GM12891 (cell line): ENCODE data around the gene FKBP5.
"Not testable (repeated sequence)": the region's sequence is repeated elsewhere in the genome, so short reads cannot be mapped to it uniquely, and the experiment has no call there.

Experiments used
- DNase-seq: peaks from one replicate; pipeline ENCODE4 v3.0.0; 2011; ENCODE audit warnings: low spot score; ENCODE audit not compliant: insufficient read length
- FAIRE-seq: peaks from 2 replicates; lab custom pipeline; 2011; peaks lifted over from hg19 to GRCh38; lab: Jason Lieb, UNC
- PAX5 ChIP-seq: IDR thresholded peaks from 2 replicates; pipeline ENCODE4 v1.6.1; 2011; ENCODE audit warnings: low read length, moderate library complexity, mild to moderate bottlenecking; ENCODE audit not compliant: insufficient read depth, severe bottlenecking
- POLR2A ChIP-seq: IDR thresholded peaks from 2 replicates; pipeline ENCODE4 v1.6.1; 2011; ENCODE audit warnings: low read depth, low read length, control low read depth
- POLR2AphosphoS5 ChIP-seq: IDR thresholded peaks from 2 replicates; pipeline ENCODE4 v1.6.1; 2011; ENCODE audit warnings: low read depth, low read length, control low read depth
- POU2F2 ChIP-seq: IDR thresholded peaks from 2 replicates; pipeline ENCODE4 v1.6.1; 2011; ENCODE audit warnings: low read depth, mild to moderate bottlenecking, control low read depth, low read length, moderate library complexity
- SPI1 ChIP-seq: IDR thresholded peaks from 2 replicates; pipeline ENCODE4 v1.6.1; 2011; ENCODE audit warnings: low read depth, low read length, control low read depth
- TAF1 ChIP-seq: IDR thresholded peaks from 2 replicates; pipeline ENCODE4 v1.6.1; 2011; ENCODE audit warnings: low read depth, low read length, control low read depth

FKBP5 gene

DNA sequence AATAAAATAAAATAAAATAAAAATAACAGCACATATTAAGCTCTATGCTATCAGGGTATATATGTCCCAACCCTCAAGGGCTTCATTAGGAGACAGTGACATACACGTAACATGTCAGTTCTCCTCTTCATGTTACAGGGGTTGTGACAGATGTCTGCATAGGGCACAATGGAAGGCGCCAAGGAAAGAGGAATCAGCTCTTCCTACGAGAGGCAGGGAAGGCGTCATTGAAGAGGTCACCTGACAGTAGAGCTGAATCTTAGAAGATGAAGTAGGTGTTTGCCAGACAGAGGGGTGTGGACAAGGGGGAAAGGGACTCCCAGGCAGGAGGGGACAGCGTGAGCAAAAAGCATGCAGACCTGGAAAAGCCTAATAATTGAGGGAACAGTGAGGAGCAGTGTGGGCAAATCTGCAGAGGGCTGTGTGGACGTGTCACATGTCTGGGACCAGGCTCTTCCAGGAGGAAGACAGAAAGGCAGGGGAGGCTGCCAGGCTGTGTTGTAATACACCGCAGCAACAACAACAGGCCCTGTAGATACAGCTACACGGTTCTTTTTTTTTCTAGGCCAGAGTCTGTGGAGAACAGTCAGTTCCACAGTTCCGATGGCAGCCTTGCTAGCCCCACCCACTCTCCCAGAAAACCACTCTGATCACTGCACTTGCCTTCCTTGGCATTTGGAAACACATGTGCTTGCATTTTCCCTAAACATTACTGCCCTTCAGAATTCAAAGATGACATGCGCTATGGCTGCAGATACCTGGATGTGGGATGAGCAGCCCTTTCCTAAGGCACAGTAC is 2.5 kb upstream of the FKBP5 start:
- TF ChIP-seq TAF1 (no peak), PAX5 (no peak)
- DNase-seq (no peak), FAIRE-seq (no peak)

DNA sequence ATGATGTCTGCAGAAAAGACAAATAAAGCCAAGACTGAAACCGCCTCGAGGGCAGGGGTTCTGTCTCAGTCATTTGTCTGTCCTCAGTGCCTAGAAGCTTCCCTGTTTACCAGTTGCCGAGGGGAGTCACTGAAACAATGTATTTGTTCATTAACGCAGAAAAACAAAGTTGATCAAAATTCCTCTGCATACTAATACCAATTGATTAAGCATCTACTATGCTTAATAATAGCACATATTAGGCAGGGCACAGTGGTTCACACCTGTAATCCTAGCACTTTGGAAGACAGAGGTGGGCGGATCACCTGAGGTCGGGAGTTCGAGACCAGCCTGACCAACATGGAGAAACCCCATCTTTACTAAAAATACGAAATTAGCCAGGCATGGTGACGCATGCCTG is 1.8 kb upstream of the FKBP5 start:
- DNase-seq: no peak
- TF ChIP-seq POLR2A: no peak
- no peak for TF ChIP-seq SPI1
- TF ChIP-seq TAF1: no peak
- no peak for TF ChIP-seq POLR2AphosphoS5
- TF ChIP-seq POU2F2: no peak
- FAIRE-seq: no peak

DNA sequence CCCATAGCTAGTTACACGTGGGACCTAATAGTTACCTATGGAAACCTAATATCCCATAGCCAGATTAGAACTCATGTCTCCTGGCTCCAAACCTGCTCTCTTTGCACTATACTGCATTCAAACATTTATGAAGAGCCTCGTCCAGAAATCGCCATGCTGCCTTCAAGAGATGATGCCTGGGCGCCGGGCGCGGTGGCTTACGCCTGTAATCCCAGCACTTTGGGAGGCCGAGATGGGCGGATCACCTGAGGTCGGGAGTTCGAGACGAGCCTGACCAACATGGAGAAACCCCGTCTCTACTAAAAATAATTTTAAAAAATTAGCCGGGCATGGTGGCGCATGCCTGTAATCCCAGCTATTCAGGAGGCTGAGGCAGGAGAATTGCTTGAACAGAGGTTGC is 1.3 kb upstream of the FKBP5 start:
- not testable (repeated sequence) for DNase-seq, FAIRE-seq

DNA sequence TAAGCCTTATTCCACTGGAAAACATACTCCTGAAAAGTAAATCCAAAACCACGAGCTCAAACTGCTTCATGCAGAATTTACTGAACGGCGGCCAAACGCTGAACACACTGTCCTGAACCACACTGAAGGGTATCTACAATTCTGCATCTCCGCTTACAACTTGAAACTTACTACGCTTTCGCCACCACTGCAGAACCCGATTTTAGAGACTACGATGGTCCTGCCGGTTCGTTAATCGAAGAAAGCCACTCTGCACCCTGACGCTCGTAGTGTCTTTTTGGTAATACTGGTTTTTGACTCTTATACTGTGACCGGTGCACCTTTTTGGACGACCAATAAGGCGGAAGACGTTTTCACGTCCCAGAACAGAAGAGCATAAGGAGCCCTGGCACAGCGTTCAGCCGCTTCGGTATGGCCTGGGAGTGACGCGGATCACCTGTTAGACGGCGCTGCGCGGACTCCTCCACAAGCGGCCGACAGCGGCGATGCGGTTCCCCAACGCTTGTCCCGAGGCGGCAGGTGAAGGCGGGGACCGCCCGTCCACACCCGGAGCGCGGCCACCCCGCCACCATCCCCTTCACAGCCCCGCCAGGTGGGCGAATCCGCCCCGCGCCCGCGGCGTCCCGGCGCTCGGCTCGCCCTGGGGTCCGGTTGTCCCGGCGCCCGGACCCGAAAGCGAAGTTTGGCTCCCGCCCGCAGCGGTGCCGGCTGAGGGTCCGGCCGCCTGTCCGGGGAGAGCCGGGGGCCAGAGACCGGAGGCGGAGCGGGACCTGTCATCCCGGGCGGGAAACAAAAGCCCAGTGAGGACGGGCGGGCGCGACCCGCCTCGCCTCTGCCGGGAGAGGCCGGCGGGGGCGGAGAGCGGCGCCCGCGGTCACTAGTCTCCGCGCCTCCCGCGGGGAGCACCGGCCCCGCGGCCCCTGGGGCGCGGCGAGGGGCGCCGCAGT is 784 bp downstream of the FKBP5 start:
- FAIRE-seq: peak; percentile 81
- TF ChIP-seq SPI1: no peak
- no peak for TF ChIP-seq PAX5
- no peak for TF ChIP-seq POLR2A
- TF ChIP-seq POLR2AphosphoS5: 0 out of 2 replicates have a peak, but pooled peaks have one; percentile 10
- no peak for TF ChIP-seq POU2F2
- no peak for TF ChIP-seq TAF1
- no peak for DNase-seq

DNA sequence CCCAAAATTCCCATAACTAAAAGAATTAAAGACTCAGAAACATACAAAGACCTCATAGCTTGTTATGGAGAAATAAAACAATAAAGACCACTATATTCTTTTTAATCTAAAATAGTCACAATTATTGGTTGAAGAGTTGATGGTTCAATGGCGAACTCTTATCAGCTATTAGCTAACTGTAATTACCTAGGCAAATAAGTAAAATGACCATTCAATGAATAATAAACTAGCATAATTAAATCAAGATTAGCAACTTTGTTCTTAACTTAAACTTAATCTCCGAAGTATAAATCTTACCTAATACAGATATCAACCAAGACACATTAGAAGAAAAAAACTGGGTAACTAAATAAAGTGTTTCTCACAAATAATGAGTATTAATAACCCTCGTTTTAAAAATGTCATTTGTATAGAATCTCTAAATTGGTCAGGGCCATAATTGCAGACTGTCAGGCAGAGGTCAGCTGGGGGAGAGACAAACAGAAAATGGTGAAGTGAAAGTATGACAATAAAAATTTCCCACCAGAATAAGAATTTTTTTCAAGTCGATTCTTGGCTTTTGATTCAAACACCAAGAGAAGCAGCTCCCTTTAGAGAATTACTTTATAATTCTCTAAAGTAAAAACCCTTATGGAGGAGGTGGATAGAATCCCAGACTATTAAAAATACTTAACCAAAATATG is 1.7 kb downstream of the FKBP5 start:
- FAIRE-seq (no peak), DNase-seq (no peak)
- TF ChIP-seq SPI1 (peak; percentile 78), POU2F2 (no peak)

DNA sequence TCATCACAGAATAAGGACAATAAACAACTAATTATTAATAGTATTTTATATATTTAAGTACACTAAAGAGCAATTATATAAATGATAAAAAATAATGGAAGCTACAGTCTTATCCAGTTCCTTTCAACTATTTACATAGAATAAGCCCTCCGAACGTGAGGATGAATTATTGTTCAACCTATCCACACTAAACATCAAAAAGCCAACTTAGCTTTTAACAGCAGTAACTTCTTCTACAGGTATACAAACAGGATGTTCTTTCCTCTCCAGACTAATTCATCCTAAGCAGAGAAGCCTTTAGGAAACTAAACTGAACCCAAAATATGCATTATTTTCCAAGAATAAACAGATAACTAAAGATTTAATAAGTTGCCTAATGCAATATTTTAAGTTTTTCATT is 2.3 kb downstream of the FKBP5 start:
- TF ChIP-seq SPI1: no peak
- TF ChIP-seq PAX5: no peak
- TF ChIP-seq POLR2AphosphoS5: no peak
- no peak for TF ChIP-seq POLR2A
- TF ChIP-seq TAF1: no peak
- no peak for TF ChIP-seq POU2F2
- no peak for FAIRE-seq

DNA sequence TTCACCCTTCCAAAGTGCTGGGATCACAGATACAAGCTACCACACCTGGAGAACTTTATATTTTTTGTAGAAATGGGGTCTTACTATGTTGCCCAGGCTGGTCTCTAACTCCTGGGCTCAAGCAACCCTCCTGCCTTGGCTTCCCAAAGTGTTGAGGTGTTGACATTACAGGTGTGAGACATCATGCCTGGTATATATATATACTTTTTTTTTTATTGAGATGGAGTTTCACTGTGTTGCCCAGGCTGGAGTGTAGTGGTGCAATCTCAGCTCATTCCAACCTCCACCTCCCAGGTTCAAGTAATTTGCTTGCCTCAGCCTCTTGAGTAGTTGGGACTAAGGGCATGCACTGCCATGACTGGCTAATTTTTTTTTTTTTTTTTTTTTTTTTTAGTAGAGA is 5.4 kb downstream of the FKBP5 start:
- TF ChIP-seq SPI1 (no peak), POLR2AphosphoS5 (no peak), TAF1 (no peak), POU2F2 (no peak), PAX5 (no peak), POLR2A (no peak)
- DNase-seq: no peak
- no peak for FAIRE-seq

More for the DNA sequence above, 2.3 kb downstream of the FKBP5 start:
- DNase-seq: no peak

DNA sequence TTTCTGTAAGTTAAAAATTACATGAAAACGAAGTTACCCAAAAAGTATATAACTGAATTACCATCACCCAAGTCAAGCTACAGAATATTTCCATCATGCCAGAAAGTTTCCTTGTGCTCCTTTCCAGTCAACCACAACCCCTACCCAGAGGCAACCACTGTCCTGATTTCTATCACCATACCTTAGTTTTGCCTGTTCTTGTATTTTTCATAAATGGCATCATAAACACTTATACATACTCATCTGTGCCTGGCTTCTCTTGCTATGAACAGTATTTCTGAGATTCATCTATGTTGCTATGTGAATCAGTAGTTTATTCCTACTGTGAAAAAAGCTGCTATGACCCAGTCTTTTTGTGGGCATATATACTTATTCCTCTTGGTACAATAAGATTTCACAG is 7.4 kb downstream of the FKBP5 start:
- no peak for TF ChIP-seq POLR2A
- FAIRE-seq: peak; percentile 40
- DNase-seq: no peak

DNA sequence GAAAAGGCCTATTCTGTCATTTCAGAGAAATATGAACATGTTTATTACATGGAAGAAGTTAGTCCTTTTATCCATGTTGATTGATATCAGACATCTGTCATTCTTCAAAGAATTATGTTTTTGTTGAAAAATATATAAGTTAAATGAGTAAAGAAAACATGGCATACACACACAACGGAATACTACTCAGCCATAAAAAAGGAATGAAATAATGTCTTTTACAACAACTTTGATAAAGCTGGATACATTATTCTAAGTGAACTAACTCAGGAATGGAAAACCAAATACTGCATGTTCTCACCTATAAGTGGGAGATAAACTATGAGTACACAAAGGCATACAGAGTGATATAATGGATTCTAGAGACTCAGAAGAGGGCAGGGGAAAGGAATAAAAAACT is 9.3 kb downstream of the FKBP5 start:
- TF ChIP-seq PAX5 (no peak), POLR2A (no peak), POU2F2 (no peak), TAF1 (no peak), SPI1 (no peak), POLR2AphosphoS5 (no peak)
- DNase-seq: no peak
- no peak for FAIRE-seq

DNA sequence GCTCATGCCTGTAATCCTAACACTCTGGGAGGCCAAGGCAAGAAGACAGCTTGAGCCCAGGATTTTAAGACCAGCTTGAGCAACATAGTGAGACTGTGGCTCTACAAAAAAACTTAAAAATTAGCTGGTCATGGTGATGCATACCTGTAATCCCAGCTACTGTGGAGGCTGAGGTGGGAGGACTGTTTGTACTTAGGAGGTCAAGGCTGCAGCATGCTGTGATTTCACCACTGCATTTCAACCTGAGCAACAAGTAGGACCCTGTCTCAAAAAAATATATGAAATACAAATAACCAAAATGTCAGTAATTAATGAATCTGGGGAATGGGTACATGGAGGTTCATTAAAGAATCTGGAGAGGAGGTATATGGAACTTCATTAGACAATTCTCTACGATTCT is 9.9 kb downstream of the FKBP5 start:
- TF ChIP-seq POU2F2: no peak
- TF ChIP-seq TAF1: no peak
- TF ChIP-seq PAX5: no peak
- TF ChIP-seq POLR2AphosphoS5: no peak
- TF ChIP-seq POLR2A: no peak
- no peak for TF ChIP-seq SPI1
- FAIRE-seq: no peak
- no peak for DNase-seq
